Amniotic epithelial cell (primary cell): ENCODE results near the gene GLYR1.
"Not testable (repeated sequence)": the region's sequence is repeated elsewhere in the genome, so short reads cannot be mapped to it uniquely, and the experiment has no call there.

Experiments
- DNase-seq: peaks from one replicate; pipeline ENCODE4 v3.0.0-alpha.2; 2010; ENCODE audit warnings: low read depth

GLYR1 gene

DNA sequence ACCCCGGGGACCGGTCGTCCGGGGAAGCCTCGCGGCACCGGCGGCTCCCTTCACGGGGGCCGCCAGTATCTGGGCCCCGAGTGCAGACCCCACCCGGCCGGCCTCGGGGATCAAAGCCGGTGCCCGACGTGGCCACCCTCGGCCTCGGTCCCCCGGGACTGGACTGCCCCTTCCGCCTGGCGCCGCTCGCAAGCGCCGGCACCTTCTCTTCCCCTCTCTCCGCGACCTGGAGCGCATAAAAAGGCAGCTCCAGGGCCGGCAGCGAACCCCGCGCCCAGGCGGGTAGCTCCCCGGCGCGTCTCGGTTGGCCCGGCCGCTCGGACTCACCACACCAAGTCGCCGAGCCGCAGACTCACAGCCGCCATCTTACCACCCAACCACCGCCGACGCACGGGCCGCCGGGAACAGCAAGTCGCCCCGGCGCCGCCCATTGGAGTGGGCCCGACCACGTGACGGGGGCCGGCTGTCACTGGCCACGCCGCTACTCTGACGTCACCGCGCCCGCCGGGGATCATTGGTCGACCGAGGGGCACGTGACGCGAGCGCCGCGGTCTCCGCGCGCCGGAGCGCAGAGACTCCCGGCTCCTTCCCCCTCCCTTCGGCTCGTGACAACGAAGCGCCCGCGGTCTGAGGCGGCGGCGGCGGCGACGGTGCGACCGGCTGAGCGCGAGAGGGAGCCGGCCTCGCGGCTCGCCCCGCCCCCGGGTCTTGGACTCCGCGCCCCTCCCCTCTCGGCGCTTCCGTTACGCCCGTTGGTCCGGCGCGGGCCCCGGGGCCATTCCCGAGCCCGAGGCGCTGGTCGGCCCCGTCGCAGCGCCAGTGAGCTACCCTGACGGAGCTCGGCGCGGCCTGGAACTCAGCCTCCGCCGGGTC, at the start of gene GLYR1, which contains the start of gene UBN1:
TSS of gene GLYR1 (minus strand) at position 388 of the 873 bp plus-strand sequence. CDS start at position 365, 23 bp downstream.
TSS of gene UBN1 (plus strand) at position 581 of the 873 bp plus-strand sequence. CDS start 5,437 bp downstream, outside the sequence.
- DNase-seq, result peak; percentile 93

DNA sequence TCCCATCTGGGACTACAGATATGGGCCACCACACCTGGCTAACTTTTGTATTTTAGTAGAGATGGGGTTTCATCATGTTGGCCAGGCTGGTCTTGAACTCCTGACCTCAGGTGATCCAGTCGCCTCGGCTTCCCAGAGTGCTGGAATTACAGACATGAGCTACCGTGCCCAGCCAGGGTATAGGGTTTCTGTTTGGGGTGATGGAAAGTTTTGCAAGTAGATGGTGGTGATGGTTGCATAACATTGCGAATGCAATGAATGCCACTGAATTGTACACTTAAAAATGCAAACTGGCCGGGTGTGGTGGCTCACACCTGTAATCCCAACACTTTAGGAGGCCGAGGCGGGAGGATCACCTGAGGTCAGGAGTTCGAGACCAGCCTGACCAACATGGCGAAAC, 49.7 kb upstream of the GLYR1 start:
- not testable (repeated sequence) for DNase-seq

DNA sequence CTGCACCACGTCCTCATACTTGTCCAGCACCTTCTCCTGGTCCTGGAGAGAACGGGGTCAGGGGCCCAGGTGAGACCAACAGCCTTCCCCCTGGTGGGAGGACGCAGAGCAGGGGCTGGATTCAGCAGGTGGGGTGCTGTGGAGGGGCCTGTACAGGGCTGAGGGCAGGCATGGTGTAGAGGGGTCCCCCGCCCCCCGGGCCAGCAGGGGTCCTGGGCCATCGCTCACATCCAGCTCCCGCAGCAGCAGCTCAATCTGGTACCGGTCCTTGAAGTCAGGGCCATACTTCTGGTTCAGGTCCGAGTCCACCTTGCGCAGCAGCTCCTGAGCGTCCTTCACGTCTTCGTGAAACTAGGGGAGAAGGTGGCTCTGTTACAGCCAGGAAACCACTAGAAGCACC, 48.3 kb upstream of the GLYR1 start:
- DNase-seq, result no peak

DNA sequence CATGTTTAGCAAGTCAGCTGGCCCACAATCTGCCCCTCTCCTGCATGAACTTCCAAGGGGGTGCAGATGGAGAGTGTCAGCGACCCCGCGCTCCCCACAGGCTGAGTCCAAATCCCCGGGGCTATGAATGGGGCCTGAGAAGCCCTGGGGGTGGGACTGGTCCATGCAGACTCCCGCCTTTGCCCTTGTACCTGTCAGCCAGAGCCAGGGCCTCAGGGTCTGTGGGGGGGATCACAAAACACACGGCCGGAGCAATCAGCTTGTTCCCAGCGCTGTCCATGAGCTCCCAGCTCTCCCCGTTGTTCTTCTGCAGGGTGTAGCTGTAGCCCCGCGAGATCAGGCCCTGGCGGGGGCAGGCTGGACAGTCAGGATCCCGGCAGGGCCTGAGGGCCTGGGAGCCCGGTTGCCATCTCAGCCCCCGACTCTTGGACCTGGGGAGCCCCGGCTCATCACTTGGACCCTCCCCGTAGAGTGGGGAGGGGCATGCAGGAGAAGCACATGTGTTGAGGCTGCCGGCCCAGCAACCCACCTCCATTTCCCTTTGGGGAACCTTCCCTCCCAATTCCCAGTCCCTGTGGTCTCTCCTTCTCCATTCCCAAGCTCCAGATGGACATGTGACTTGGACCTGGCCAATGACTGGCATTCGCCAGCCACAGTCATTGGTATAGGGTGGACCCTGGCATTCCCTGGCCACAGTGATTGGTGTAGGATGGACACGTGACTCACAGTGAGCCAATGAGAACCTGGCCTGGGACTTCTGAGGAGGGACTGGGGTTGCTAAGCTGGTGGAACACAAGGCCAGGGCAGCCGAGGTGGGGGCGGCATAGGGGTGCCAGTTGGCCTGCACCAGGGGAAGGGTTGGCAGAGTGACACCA, 47.4 kb upstream of the GLYR1 start:
- DNase-seq, result no peak

DNA sequence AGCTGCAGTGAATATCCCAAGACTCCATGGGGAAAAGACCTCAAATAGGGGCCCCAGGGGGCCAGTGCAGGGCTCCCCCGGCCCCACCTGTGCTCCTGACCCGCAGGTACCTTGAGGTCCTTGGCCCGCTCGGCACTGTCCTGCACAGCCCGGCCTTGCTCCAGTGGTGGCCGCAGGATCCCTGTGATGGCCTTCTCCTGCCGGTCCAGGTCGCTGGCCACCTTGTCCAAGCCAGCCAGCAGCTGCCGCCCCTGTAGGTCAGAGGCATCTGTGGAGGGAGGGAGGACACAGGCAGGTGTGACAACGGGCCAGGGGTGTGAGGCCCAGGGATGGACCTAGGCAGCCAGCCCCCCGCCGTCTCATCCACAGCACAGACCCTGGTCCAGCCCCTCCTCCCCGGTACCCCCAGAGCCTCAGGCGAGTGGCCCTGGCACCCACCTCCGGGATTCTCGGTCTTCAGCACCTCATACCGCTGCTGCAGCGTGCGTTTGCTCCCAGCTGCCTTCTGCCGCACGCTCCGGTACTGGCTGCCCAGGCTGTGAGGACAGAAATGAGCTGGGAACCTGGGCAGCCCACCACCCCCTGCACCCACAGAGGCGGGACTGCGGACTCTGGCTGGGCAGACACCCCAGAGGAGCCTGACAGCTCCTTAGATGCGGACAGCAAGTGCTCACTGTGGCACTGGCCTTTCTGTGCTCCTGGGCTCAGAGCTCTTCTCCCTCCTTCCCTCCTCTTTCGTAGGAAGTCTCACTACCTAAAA, 46.2 kb upstream of the GLYR1 start:
- DNase-seq, result no peak

DNA sequence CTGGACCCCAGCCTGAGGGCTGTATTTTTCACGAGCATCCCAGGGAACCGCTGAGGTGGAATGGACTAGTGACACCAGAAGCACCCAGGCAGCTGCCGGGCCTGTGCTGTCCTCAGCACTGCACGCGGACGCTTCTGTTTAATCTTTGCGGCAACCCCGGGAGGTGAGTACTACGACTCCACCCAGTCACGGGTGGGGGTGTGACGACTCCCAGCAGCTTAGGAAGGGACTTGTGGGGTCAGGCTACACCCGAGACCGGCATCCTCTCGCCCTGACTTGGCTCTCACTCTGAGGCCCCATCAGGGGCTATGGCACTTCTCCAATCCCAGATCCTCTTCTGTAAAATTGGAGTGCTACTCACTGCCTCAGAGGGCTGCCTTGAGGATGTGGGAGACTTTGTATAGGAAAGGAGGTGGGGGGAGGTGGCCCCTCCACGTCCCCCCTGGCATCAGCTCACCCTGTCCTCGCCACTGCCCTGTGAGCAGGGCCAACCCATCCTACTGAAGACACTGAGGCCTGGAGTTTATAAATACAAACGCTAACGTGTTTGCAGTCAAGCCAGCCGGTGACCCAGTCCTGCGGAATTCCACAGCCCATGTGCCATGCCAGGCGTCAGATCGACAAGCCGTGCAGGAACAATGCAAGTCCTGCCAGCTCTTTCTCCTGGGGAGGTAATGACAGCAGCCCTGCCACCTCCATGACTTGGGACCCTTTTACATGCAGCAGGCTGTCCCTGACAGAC, 45.4 kb upstream of the GLYR1 start:
- DNase-seq, result peak; percentile 18

DNA sequence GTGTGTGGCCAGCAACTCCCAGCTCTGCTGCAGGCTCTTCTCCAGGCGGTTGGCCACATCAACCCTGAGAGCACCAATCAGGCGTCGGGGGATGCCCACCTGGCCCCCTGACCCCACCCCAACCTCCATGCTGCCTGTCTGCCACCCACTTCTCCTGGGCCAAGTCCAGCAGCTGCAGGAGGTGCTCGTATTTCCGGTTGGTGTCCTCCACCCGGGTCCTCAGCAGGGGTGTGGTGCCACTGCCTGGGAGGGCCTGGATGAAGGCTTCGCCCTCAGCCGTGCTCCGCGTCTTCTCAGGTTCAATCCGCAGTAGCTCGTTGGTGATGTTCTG, 44.8 kb upstream of the GLYR1 start:
- no peak for DNase-seq

DNA sequence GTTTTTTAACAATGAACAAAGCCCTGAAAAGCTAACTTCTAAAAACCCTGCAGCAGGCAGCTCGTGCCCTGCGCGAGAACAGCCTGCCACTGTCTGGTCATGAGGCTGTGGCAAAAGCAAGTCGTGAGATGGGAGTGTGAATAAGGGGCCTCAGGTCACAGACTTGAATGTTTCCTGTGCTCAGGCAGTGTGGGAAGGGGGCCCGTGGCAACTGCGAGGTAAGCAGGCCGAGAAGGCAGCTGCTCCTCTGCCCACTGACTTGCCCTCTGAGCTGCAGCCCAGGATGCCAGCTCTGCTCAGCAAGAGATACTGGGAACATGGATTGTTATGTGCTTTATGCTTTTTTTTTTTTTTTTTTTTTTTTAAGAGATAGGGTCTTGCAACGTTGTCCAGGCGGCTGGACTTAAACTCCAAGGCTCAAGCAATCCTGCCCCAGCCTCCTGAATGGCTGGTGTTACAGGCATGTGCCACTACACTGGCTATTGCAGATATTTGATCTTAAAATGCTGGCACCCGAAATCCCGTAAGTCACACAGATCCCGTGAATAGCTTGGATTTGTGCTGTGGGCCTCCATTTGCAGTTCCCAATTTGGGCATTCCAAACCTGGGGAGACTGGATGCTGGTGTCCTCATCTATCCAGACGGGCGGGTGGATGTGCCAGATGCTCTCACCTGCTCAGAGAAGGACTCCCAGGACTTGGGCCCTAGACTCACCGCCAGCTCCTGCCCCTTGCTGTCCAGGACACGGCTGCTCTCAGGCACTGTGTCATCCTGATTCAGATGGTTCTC, 44.2 kb upstream of the GLYR1 start:
- DNase-seq, result no peak

DNA sequence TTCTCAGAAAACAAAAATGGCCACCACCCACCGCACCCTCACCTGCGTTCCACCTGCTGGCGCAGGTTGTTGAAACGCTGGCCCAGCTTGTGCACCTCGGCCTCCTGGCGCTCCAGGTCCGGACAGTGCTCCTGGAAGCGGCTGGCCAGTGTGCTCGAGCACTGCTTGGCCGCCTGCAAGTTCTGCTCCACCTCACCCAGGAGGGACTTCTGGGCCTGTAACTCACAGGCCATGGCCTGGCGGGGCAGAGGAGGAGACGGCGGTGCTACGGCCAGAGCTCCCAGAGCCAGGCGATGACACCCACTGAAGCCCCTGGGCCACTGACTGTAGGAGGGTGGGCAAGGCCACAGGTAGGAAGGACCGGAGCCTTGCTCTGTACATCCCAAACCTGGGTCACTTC, 43.6 kb upstream of the GLYR1 start:
- no peak for DNase-seq

DNA sequence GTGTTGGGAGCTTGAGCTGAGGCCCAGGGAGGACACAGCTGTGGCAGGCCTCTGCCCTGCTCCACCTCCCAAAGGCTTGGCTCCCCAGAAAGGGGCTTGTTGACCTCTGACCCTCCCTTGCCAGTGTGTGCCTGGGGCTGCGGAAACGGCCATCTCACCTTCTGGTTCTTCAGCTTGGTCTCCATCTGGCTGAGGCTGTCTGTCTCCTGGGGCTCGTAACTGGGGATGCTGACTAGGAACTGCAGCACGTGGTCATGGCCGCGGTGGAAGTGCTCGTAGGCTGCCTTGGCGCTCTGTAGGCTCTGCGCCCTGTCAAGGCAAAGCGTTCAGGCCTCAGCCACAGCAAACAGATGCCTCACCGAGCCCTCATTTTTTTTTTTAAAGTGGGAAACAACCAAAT, 42.9 kb upstream of the GLYR1 start:
- DNase-seq, result no peak

DNA sequence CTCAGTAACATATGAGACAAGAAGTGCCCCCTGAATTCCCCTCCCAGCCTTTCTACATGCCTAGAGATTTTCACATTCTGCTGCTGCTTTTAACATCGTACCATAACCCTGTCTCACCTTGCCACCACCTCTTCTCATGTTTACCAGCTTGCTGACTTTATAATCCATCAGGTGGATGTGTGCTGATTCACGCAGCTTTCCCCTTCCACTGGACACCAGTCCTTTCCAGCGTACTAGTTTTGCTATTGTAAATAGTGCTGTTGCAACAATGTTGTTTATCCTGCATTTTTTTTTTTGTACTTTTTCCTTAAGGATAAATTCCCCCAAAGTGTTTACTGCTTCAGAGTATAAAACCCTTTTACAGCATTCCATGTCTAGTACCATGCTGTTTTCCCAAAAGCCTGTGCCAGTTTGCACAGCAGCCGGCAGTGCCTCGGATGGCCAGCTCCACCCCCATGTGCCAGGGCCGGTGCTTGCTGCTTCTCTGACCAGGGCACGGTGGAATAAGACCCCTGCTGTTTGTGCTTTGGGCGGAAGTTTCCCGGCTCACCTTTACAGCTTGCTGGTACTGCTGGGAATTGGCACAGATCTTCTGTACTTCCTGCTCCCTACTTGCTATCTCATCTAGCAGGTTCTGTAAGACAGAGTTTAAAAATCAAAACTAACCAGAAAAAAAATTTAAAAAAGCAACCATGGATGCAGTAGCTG, 41.5 kb upstream of the GLYR1 start:
- peak; percentile 27 for DNase-seq

DNA sequence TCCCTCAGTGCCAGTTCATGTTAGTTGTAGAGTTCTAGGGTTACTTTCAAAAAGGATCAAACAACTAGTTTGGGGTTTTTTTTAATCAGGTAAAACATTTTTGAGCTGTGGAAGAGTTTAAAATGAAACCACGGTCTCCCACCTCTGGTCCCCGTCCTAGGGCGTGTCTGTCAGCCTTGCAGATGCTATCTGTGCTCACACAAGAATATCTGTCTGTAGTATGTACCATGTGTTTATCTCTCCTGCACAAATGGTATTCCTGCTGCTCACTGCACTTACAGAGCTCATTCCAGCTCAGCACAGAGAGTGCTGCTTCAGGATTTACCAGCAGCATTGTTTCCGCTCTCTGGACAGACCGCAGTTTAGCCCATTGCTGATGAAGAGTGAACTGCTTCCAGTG, 39.1 kb upstream of the GLYR1 start:
- DNase-seq, result no peak

DNA sequence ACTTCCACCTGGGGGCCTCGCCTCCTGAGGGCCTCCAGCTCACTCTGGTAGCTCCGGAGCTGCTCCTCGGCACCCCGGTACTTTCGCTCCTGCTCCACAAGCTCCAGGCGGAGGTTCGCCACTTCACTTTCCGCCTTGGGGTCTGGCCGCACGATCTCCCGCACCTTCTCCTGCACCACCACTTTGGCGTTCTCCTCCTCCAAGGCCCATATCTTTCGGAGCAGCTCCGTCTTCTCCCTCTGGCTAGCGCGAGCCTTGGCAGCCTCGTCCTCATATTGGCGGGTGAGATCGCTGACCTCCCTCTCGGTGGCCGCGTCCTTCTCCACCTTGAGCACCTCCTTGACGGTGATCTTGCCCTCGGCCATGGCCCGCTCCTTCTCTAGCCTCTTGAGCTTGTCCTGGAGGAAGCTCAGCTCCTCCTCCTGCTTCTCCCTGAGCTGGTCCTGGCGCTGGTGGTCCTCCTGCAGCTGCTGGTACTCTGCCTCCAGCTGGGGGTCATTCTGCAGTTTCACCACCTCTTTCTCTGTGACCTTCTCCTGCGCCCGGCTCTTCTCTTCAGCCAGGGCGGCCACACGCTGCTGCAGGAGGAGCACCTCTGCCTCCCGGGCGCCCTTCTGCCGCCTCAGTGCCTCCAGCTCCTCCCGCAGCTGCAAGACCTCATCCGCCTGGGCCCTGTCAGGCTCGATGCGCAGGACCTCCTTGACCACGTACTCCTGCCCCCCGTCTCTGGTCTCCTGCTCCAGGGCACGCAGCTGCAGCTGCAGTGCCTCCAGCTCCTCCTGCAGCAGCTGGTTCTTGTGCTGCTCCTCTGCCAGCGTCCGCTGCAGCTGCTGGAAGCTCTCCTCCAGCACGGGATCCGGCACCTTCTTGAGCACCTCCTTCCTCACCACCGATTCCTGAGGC, 38.1 kb upstream of the GLYR1 start:
- no peak for DNase-seq

DNA sequence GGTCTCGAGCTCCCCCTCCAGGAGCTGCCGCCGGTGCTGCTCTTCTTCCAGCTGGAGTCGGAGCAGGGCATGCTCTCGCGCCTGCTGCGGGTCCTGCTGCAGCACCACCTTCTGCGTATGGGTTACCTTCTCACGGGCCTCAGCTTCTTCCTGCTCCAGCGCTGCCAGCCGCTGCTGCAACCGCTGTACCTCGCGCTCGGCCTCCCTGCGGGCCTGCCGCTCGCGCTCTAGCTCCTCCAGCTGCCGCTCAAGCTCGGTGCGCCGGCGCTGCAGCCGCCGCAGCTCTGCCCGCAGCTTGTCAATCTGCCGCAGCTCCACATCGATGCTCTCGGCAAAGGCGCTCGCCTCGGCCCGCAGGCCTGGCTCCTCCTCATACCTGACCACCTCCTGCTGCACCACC, 37.1 kb upstream of the GLYR1 start:
- DNase-seq, result no peak

DNA sequence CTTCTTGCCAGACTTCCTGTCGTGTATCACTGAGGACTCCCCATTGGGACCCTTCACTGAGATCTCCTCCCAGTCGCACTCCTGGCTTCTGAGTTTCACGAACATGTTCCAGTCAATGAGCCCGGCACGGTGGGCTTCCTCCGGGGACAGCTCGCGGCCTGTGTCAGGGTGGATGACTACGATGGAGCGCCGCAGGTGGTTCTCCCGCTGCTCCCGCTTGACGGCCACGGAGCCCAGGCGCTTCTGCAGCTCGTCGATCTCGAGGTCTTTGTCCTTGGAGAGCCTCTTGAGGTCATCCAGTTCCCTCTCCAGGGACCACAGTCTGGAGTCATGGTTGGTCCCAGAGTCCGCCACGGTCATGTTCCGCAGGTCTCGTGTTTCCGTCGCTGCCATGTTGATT, 36.4 kb upstream of the GLYR1 start:
- DNase-seq, result no peak

DNA sequence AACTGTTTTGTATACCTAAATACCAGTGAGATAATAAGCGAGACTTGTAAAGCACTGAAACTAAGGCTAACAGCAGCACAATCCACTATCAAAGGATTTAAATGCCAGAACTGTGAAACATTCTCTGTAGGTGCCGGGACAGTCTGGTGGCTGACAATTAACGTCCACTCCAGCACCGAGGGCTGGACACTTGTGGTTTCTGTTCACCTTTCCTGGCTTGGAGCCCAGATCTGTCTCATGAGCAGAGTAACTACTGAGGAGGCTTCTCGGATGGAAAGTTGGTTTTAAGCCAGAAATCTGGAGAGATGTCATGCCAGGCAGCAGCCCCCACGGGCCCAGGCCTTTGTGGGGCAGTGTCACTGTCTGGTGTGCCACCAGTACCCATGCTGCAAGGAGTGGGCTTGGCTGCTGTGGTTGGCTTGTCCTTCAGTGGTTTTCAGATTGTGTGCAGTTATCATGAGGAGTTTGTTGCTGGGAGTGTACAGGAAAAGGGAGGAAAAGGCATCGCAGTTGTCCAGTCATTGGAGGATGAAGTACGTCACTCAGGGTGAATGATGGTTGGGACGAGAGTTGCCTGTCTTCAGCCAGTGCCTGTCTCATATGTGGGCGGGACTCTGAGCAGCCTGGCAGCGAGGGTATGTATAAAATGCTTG, 35.7 kb upstream of the GLYR1 start:
- peak; percentile 59 for DNase-seq

DNA sequence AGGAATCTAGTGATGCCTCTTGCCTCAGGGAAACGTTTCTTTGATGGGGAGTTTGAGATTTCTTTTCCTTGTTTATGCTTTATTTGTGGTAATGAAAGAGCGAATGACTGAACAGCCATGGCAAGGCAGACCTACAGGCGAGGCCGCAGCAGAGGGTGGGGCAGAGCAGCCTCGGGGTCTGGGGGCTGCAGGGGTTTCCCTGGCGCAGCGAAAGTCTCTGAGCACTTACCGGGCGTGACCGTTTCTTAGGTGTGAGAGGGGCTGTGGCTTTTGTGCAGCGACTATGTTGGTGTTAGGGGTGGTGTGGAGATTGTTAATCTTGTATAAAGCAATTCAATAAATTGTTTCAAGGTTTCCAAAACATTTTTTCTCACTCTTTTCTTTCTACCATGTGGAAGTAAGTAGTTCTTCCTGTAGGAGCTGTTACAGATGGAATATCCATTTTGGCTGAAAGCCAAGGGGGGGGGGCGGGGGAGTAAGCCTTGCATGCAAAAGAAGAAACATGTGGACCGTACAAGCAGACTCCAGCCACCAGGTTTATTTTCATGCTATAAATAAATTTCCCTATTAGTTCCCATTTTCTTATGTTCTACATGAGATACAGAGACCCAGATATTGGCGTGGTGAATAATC, 35.0 kb upstream of the GLYR1 start:
- DNase-seq, result peak; percentile 46

DNA sequence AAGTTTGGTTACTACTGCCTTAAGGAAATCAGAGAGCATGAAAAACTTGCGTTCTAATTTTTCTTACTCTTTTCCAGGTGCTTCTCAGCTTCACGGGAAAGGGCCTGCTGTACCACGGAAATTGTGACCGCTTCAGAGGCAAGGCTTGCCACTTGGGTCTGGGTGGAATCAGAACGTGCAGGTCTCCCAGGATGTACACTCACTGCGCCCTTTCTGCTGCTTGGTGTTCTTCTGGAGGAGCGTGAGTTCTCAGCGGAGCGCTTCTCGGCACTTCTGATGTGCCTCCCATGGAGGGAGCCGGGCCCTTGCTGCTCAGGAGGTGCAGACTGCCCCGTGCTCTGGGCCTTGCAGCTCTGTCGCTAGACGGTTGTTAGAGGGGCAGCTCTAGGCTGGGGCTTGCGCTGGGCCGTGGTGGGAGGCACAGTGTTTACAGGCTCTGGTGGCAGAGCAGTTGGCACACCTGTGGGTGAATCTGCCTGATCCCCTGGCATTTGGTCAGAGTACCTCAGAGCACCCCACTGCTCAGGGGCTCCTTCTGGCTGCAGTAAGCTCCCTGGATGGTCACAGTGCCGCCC, 33.0 kb upstream of the GLYR1 start:
- no peak for DNase-seq
